Activated CD4-positive, alpha-beta T cell treated with anti-CD3 and anti-CD28 coated beads, Interleukin-2, amount 10 ng/mL, durations not matched to agents 24 days and 14 days (primary cell): ENCODE data around the gene SPATS1. TPM values are rescaled to one million over a fixed set of nuclear protein-coding genes. Genes with fewer than 3 reads are reported as not detected.

Experiments
- DNase-seq: peaks from one replicate; pipeline ENCODE4 v3.0.0; 2022
- H3K27ac Mint-ChIP-seq: one replicate; pipeline ENCODE4 v1.8.0; 2022; ENCODE audit warnings: mild to moderate bottlenecking, mixed read lengths
- H3K27me3 Mint-ChIP-seq: one replicate; pipeline ENCODE4 v1.8.0; 2022; ENCODE audit warnings: mixed read lengths
- H3K36me3 Mint-ChIP-seq: one replicate; pipeline ENCODE4 v1.8.0; 2022; ENCODE audit warnings: low read depth, mild to moderate bottlenecking, mixed read lengths
- H3K4me1 Mint-ChIP-seq: one replicate; pipeline ENCODE4 v1.8.0; 2021; ENCODE audit warnings: mixed read lengths
- H3K4me3 Mint-ChIP-seq: one replicate; pipeline ENCODE4 v1.8.0; 2022; ENCODE audit warnings: mild to moderate bottlenecking, moderate library complexity, mixed read lengths
- H3K9me3 Mint-ChIP-seq: one replicate; pipeline ENCODE4 v1.8.0; 2021; ENCODE audit warnings: mixed read lengths
- intact Hi-C: fragments of 100-400 bp; cut with micrococcal nuclease; formaldehyde crosslinking; loops from one replicate; pipeline ENCODE4 v1.15.1; 2023
- total RNA-seq: library from RNA; stranded (reverse); gene quantifications from 2 replicates; pipeline ENCODE4 v1.2.3, GENCODE V29; 2022

SPATS1 gene
- total RNA-seq, 1 donor from 2014 or later = not detected

- H3K9me3 Mint-ChIP-seq = no peaks in the 10 kb centered on the region
- H3K27ac Mint-ChIP-seq = no peak overlapping the region
- no peak for DNase-seq
- no peak overlapping the region for H3K4me3 Mint-ChIP-seq
- H3K27me3 Mint-ChIP-seq = peaks cover 7% of the 10 kb centered on the region
- no peaks in the 10 kb centered on the region for H3K36me3 Mint-ChIP-seq
- intact Hi-C loops = no loop called here
- H3K4me1 Mint-ChIP-seq = peaks cover 6% of the 10 kb centered on the region
These were observed 25.2 kb downstream of the SPATS1 start for GRCh38 chr6:44367681-44368080.

GRCh38 chr6:44373051-44373450 is 30.6 kb downstream of the SPATS1 start:
- H3K36me3 Mint-ChIP-seq = no peaks in the 10 kb centered on the region
- intact Hi-C loops = no loop called here
- H3K9me3 Mint-ChIP-seq = no peaks in the 10 kb centered on the region
- peaks cover 5% of the 10 kb centered on the region for H3K4me1 Mint-ChIP-seq
- no peak overlapping the region for H3K4me3 Mint-ChIP-seq
- H3K27me3 Mint-ChIP-seq = peaks cover 22% of the 10 kb centered on the region
- no peak overlapping the region for H3K27ac Mint-ChIP-seq
- no peak for DNase-seq

- Mint-ChIP-seq H3K36me3 (no peaks in the 10 kb centered on the region), H3K9me3 (no peaks in the 10 kb centered on the region), H3K27ac (no peak overlapping the region), H3K27me3 (peaks cover 20% of the 10 kb centered on the region), H3K4me3 (no peak overlapping the region), H3K4me1 (peaks cover 5% of the 10 kb centered on the region)
- no peak for DNase-seq
- intact Hi-C loops = no loop called here
These were observed 31.3 kb downstream of the SPATS1 start for GRCh38 chr6:44373787-44374186.

GRCh38 chr6:44375071-44375470 is 32.6 kb downstream of the SPATS1 start:
- DNase-seq = no peak
- Mint-ChIP-seq H3K4me3 (no peak overlapping the region), H3K36me3 (no peaks in the 10 kb centered on the region), H3K9me3 (no peaks in the 10 kb centered on the region), H3K27ac (no peak overlapping the region), H3K4me1 (peaks cover 5% of the 10 kb centered on the region), H3K27me3 (peaks cover 26% of the 10 kb centered on the region)
- intact Hi-C loops = no loop called here

GRCh38 chr6:44377484-44377883 is 35.0 kb downstream of the SPATS1 start:
- no peak for DNase-seq
- H3K27me3 Mint-ChIP-seq = peaks cover 36% of the 10 kb centered on the region
- H3K4me3 Mint-ChIP-seq = no peak overlapping the region
- H3K4me1 Mint-ChIP-seq = peaks cover 5% of the 10 kb centered on the region
- intact Hi-C loops = no loop called here
- H3K9me3 Mint-ChIP-seq = no peaks in the 10 kb centered on the region
- H3K27ac Mint-ChIP-seq = no peak overlapping the region
- H3K36me3 Mint-ChIP-seq = no peaks in the 10 kb centered on the region

GRCh38 chr6:44377971-44378370 is 35.5 kb downstream of the SPATS1 start:
- no peak for DNase-seq
- Mint-ChIP-seq H3K36me3 (no peaks in the 10 kb centered on the region), H3K9me3 (no peaks in the 10 kb centered on the region), H3K4me1 (peaks cover 1% of the 10 kb centered on the region), H3K4me3 (no peak overlapping the region), H3K27me3 (peaks cover 32% of the 10 kb centered on the region), H3K27ac (no peak overlapping the region)
- intact Hi-C loops = no loop called here

- Mint-ChIP-seq H3K4me1 (peaks cover 3% of the 10 kb centered on the region), H3K9me3 (no peaks in the 10 kb centered on the region), H3K27ac (no peak overlapping the region), H3K27me3 (peaks cover 33% of the 10 kb centered on the region), H3K36me3 (no peaks in the 10 kb centered on the region), H3K4me3 (no peak overlapping the region)
- intact Hi-C loops = no loop called here
- DNase-seq = no peak
These were observed 39.3 kb downstream of the SPATS1 start for GRCh38 chr6:44381739-44382138.

- no peaks in the 10 kb centered on the region for H3K9me3 Mint-ChIP-seq
- intact Hi-C loops = loop anchor here (2.0 kb wide), 2 partner anchors 74 to 118 kb away; partner anchors contain the start of gene AARS2
- H3K36me3 Mint-ChIP-seq = peaks cover 20% of the 10 kb centered on the region
- H3K4me1 Mint-ChIP-seq = peaks cover 32% of the 10 kb centered on the region
- peaks cover 23% of the 10 kb centered on the region for H3K27me3 Mint-ChIP-seq
- H3K4me3 Mint-ChIP-seq = peak overlapping the region; percentile 98
- H3K27ac Mint-ChIP-seq = peak overlapping the region; percentile 98
- no peak for DNase-seq
These were observed 44.0 kb downstream of the SPATS1 start for GRCh38 chr6:44386364-44386928.

GRCh38 chr6:44386929-44387345 is 44.5 kb downstream of the SPATS1 start:
- peaks cover 19% of the 10 kb centered on the region for H3K27me3 Mint-ChIP-seq
- no peaks in the 10 kb centered on the region for H3K9me3 Mint-ChIP-seq
- DNase-seq = peak; percentile 64
- H3K36me3 Mint-ChIP-seq = peaks cover 25% of the 10 kb centered on the region
- peak overlapping the region; percentile 98 for H3K27ac Mint-ChIP-seq
- intact Hi-C loops = loop anchor here (1.0 to 2.0 kb wide), 4 partner anchors 13 to 261 kb away; partner anchors contain the start of gene AARS2
- peaks cover 32% of the 10 kb centered on the region for H3K4me1 Mint-ChIP-seq
- peak overlapping the region; percentile 98 for H3K4me3 Mint-ChIP-seq

- Mint-ChIP-seq H3K4me3 (peak within 1 kb of the TSS; percentile 98), H3K27ac (peak within 1 kb of the TSS; percentile 98), H3K4me1 (peaks cover 32% of the 10 kb centered on the region), H3K36me3 (peaks cover 31% of the 10 kb centered on the region), H3K9me3 (no peaks in the 10 kb centered on the region), H3K27me3 (peaks cover 15% of the 10 kb centered on the region)
- intact Hi-C loops = loop anchor here (1.0 to 2.0 kb wide), 4 partner anchors 13 to 261 kb away; partner anchors contain the start of gene AARS2
- DNase-seq = peak; percentile 98
These were observed 45.1 kb downstream of the SPATS1 start, which contains the start of gene CDC5L for GRCh38 chr6:44387346-44388134. TSS of gene CDC5L (plus strand) at chr6:44387706. CDS start at chr6:44387824, 118 bp downstream.

GRCh38 chr6:44388135-44388487 is 45.7 kb downstream of the SPATS1 start:
- intact Hi-C loops = no loop called here
- Mint-ChIP-seq H3K9me3 (no peaks in the 10 kb centered on the region), H3K27me3 (peaks cover 14% of the 10 kb centered on the region), H3K27ac (peak overlapping the region; percentile 98), H3K4me3 (peak overlapping the region; percentile 98), H3K4me1 (peaks cover 32% of the 10 kb centered on the region), H3K36me3 (peaks cover 34% of the 10 kb centered on the region)
- no peak for DNase-seq

GRCh38 chr6:44388887-44389286 is 46.4 kb downstream of the SPATS1 start:
- Mint-ChIP-seq H3K4me3 (peak overlapping the region; percentile 98), H3K9me3 (no peaks in the 10 kb centered on the region), H3K27ac (peak overlapping the region; percentile 56), H3K4me1 (peaks cover 32% of the 10 kb centered on the region), H3K27me3 (peaks cover 8% of the 10 kb centered on the region), H3K36me3 (peaks cover 40% of the 10 kb centered on the region)
- intact Hi-C loops = no loop called here
- no peak for DNase-seq

- H3K36me3 Mint-ChIP-seq = peaks cover 51% of the 10 kb centered on the region
- no peak overlapping the region for H3K27ac Mint-ChIP-seq
- H3K9me3 Mint-ChIP-seq = no peaks in the 10 kb centered on the region
- H3K4me3 Mint-ChIP-seq = peak overlapping the region; percentile 98
- intact Hi-C loops = no loop called here
- no peak for DNase-seq
- H3K27me3 Mint-ChIP-seq = peaks cover 3% of the 10 kb centered on the region
- H3K4me1 Mint-ChIP-seq = peaks cover 34% of the 10 kb centered on the region
These were observed 47.8 kb downstream of the SPATS1 start for GRCh38 chr6:44390158-44390683.
